Mucosa of stomach (tissue), 1 donor: ENCODE results near the gene CAPN13.

ENCODE experiments used
- H3K27me3 ChIP-seq: one replicate; pipeline ENCODE4 v1.7.0; 2013; ENCODE audit warnings: mild to moderate bottlenecking, low read length; ENCODE audit not compliant: control insufficient read depth, insufficient read depth
- H3K36me3 ChIP-seq: one replicate; pipeline ENCODE4 v1.7.0; 2013; ENCODE audit warnings: low read length; ENCODE audit not compliant: control insufficient read depth, insufficient read depth
- H3K4me1 ChIP-seq: one replicate; pipeline ENCODE4 v1.7.0; 2013; ENCODE audit warnings: mild to moderate bottlenecking, low read length; ENCODE audit not compliant: control insufficient read depth, insufficient read depth
- H3K4me3 ChIP-seq: one replicate; pipeline ENCODE4 v1.7.0; 2013; ENCODE audit warnings: low read length
- H3K9ac ChIP-seq: one replicate; pipeline ENCODE4 v1.7.0; 2013; ENCODE audit warnings: mild to moderate bottlenecking, low read length, moderate library complexity
- H3K9me3 ChIP-seq: one replicate; pipeline ENCODE4 v1.7.0; 2013; ENCODE audit warnings: mild to moderate bottlenecking, low read length, moderate library complexity; ENCODE audit not compliant: control insufficient read depth
- donor health status: Pancreatic carcinoma.

Gene CAPN13

GRCh38 chr2:30802611-30803010 is 4.6 kb downstream of the CAPN13 start:
- no peaks in the 10 kb centered on the region for H3K36me3 ChIP-seq
- no peaks in the 10 kb centered on the region for H3K9me3 ChIP-seq
- H3K9ac ChIP-seq = no peak overlapping the region
- no peaks in the 10 kb centered on the region for H3K27me3 ChIP-seq
- peaks cover 37% of the 10 kb centered on the region for H3K4me1 ChIP-seq
- no peak overlapping the region for H3K4me3 ChIP-seq

GRCh38 chr2:30801821-30802455 is 5.3 kb downstream of the CAPN13 start:
- Histone ChIP-seq H3K9ac (no peak overlapping the region), H3K9me3 (no peaks in the 10 kb centered on the region), H3K36me3 (no peaks in the 10 kb centered on the region), H3K4me1 (peaks cover 43% of the 10 kb centered on the region), H3K4me3 (no peak overlapping the region), H3K27me3 (no peaks in the 10 kb centered on the region)

DNA sequence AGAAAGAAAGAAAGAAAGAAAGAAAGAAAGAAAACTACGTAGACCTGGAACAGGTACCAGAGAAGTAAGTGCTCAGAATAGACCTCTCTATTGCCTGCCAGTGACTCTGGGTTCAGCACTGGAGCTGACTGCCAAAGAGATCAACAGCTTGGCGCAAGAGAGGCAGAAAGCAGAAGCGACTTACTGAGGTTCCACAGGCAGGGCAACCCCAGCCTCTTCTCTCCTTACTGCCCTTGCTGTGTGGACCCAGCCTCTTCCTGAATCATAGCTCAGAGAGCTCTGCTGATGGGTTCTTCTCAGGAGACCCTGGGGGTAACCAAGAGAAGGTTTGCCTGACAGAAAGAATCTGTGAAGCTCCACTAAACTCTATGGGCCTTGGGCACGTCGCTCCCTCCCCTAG is 7.1 kb downstream of the CAPN13 start:
- no peak overlapping the region for H3K4me3 ChIP-seq
- H3K9ac ChIP-seq = no peak overlapping the region
- H3K27me3 ChIP-seq = no peaks in the 10 kb centered on the region
- no peaks in the 10 kb centered on the region for H3K36me3 ChIP-seq
- H3K4me1 ChIP-seq = peaks cover 42% of the 10 kb centered on the region
- no peaks in the 10 kb centered on the region for H3K9me3 ChIP-seq

DNA sequence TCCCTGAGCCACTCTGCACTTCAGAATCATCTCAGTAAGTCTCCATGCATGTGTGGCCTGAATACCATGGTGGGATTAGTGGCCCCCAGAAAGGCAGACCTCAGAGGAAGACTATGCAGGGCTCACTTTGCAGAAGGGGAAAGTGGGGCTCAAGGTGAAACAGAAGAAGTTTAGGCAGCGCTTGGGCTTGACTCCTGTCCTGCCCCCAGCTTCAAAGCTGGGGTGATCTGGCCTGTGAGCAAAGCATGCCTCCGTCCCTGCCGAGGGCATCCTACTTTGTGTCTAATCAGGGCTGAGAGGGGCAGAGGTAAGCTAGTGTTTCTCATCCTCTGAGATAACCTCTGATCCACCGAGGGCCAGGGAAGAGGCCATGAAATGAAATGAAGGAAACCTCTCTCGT is 7.9 kb downstream of the CAPN13 start:
- Histone ChIP-seq H3K36me3 (no peaks in the 10 kb centered on the region), H3K4me1 (peaks cover 34% of the 10 kb centered on the region), H3K27me3 (no peaks in the 10 kb centered on the region), H3K4me3 (no peak overlapping the region), H3K9ac (no peak overlapping the region), H3K9me3 (no peaks in the 10 kb centered on the region)

DNA sequence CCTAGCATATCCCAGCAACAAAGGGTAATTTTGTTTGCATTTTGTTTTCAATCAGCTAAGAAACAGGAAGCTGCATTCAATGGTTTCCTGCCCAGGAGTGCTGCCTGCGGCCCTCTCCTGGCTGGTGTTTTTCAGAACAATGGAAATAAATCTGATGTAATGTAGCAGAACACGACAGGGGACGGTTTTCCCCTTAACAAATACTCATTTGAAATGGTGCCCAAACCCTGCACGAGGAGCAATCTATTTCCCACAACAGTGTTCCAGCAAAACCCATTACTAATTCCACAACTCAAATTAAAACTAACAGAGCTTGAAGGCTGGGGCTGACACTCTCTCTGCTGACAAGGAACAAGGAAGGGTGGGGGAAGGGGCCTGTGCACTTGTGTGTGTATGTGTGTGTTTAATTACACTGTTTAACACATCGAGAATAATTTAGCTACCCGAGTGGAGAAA is 8.7 kb downstream of the CAPN13 start:
- Histone ChIP-seq H3K36me3 (no peaks in the 10 kb centered on the region), H3K27me3 (no peaks in the 10 kb centered on the region), H3K9ac (no peak overlapping the region), H3K4me1 (peaks cover 28% of the 10 kb centered on the region), H3K9me3 (no peaks in the 10 kb centered on the region), H3K4me3 (no peak overlapping the region)

GRCh38 chr2:30797381-30798015 is 9.7 kb downstream of the CAPN13 start:
- Histone ChIP-seq H3K36me3 (no peaks in the 10 kb centered on the region), H3K27me3 (no peaks in the 10 kb centered on the region), H3K4me3 (no peak overlapping the region), H3K9me3 (no peaks in the 10 kb centered on the region), H3K4me1 (peaks cover 28% of the 10 kb centered on the region), H3K9ac (no peak overlapping the region)

GRCh38 chr2:30796699-30797098 is 10.5 kb downstream of the CAPN13 start:
- Histone ChIP-seq H3K9ac (no peak overlapping the region), H3K9me3 (no peaks in the 10 kb centered on the region), H3K4me1 (peaks cover 28% of the 10 kb centered on the region), H3K4me3 (no peak overlapping the region), H3K27me3 (no peaks in the 10 kb centered on the region), H3K36me3 (no peaks in the 10 kb centered on the region)

DNA sequence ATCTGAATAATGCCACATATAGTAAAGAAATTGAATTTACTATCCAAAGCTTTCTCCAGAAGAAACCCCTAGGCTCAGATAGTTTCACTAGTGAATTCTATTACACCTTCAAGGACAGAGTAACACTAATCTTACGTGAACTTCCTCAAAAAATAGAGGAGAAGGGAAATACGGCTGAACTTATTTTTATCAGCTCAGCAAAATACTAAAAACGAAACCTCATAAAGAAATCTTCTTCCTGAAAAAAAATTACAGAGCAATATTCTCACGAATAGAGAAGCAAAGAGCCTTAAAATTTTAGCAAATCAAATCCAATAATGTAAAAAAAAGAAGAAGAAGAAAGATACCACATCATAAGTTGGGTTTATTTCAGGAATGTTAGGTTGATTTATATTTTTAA is 14.7 kb downstream of the CAPN13 start:
- H3K36me3 ChIP-seq = no peaks in the 10 kb centered on the region
- no peak overlapping the region for H3K4me3 ChIP-seq
- peaks cover 14% of the 10 kb centered on the region for H3K4me1 ChIP-seq
- H3K9ac ChIP-seq = no peak overlapping the region
- H3K27me3 ChIP-seq = no peaks in the 10 kb centered on the region
- no peaks in the 10 kb centered on the region for H3K9me3 ChIP-seq

- Histone ChIP-seq H3K27me3 (no peaks in the 10 kb centered on the region), H3K9me3 (no peaks in the 10 kb centered on the region), H3K4me1 (peaks cover 6% of the 10 kb centered on the region), H3K9ac (no peak overlapping the region), H3K4me3 (no peak overlapping the region), H3K36me3 (no peaks in the 10 kb centered on the region)
Measured at GRCh38 chr2:30790879-30791278, 16.4 kb downstream of the CAPN13 start.

DNA sequence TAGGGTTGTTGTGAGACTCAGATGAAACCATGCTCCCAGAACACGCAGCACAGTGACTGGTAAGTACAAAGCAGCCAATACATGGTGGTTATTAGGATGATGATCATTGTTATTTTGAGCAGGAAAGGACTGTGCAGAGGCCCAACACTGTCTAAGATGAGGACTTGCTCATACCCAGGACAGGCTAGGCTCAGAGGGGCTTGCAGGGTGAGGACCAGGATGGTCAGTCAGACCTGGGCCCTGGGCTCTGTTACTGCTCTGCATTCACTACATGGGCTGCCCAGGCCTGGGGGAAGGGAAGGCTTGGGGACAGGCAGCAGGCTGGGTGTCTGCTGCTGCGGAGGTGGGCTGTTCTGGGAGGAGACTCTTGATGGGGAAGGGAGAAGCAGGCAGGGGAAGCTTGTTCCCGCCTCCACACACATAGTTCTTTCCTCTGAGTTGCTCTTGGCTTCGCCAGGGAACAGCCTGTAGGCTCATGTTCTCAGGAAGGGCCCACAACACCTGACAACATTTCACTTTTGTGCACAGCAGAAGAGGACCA is 17.5 kb downstream of the CAPN13 start:
- no peaks in the 10 kb centered on the region for H3K9me3 ChIP-seq
- H3K9ac ChIP-seq = no peak overlapping the region
- no peak overlapping the region for H3K4me3 ChIP-seq
- peaks cover 6% of the 10 kb centered on the region for H3K4me1 ChIP-seq
- no peaks in the 10 kb centered on the region for H3K36me3 ChIP-seq
- H3K27me3 ChIP-seq = no peaks in the 10 kb centered on the region

- Histone ChIP-seq H3K9me3 (no peaks in the 10 kb centered on the region), H3K4me1 (peaks cover 6% of the 10 kb centered on the region), H3K36me3 (no peaks in the 10 kb centered on the region), H3K4me3 (no peak overlapping the region), H3K9ac (no peak overlapping the region), H3K27me3 (no peaks in the 10 kb centered on the region)
Measured at GRCh38 chr2:30786923-30787685, 20.1 kb downstream of the CAPN13 start.

DNA sequence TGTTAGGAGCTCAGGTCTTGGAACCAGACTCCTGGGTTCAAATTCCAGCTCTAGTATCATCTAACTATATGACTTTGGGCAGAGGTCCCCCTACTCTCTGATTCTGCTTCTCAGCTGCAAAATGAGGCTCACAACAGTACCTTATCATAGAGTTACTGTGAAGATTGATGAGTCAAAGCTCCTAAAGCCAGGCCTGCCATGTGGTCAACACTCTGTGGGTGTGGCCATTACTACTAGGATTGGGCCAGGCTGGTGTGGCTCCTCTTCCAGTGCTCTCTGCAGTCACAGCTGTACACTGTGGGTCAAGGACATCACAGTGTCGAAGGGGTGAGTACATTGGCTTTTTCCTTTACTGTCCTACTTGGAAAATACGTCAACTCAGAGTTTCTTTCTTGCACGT is 22.6 kb downstream of the CAPN13 start:
- Histone ChIP-seq H3K4me1 (no peaks in the 10 kb centered on the region), H3K9ac (no peak overlapping the region), H3K9me3 (no peaks in the 10 kb centered on the region), H3K27me3 (no peaks in the 10 kb centered on the region), H3K36me3 (no peaks in the 10 kb centered on the region), H3K4me3 (no peak overlapping the region)
